Caco-2 (cell line): Measurements from ENCODE around the gene BAAT. TPM values are rescaled to one million over a fixed set of nuclear protein-coding genes. Genes with fewer than 3 reads are reported as not detected.

ENCODE experiments used
- BruUV-seq: library from RNA; stranded (reverse); fragments of 400-500 nt; replicated peaks from 2 replicates; lab custom pipeline; 2021; lab: Mats Ljungman, UMichigan
- CTCF ChIA-PET: fragments of 300-600 bp; sonication (Branson Sonifier 250); formaldehyde crosslinking; loops from one replicate; lab custom pipeline; 2022; ENCODE audit warnings: antibody characterized with exemption; lab: Charles Lee
- POLR2A ChIA-PET: fragments of 300-600 bp; sonication (Branson Sonifier 250); formaldehyde crosslinking; loops from one replicate; lab custom pipeline; 2022; ENCODE audit warnings: antibody characterized with exemption; lab: Charles Lee
- DNase-seq, 2 experiments: peaks; one replicate each; pipeline versions ENCODE4 v3.0.0 to v3.0.0-alpha.2; 2020 to 2022
- H3K27me3 ChIP-seq: replicated peaks from 2 replicates; pipeline ENCODE4 v1.6.0; 2011; ENCODE audit warnings: low read length; ENCODE audit not compliant: control insufficient read depth, insufficient read depth
- H3K36me3 ChIP-seq: 2 replicates; pipeline ENCODE4 v1.5.1; 2011; ENCODE audit warnings: low read length; ENCODE audit not compliant: control insufficient read depth, insufficient read depth
- H3K4me1 ChIP-seq: fragments of 250-450 bp; sonication (Bioruptor Pico); 2 replicates; pipeline ENCODE4 v1.5.1; 2020; ENCODE audit warnings: mild to moderate bottlenecking
- H3K4me3 ChIP-seq: 2 replicates; pipeline ENCODE4 v1.5.1; 2011; ENCODE audit warnings: low read depth, mild to moderate bottlenecking, control low read depth, low read length
- H3K9me3 ChIP-seq: fragments of 250-450 bp; sonication (Bioruptor Pico); 2 replicates; pipeline ENCODE4 v1.5.1; 2020; ENCODE audit warnings: mild to moderate bottlenecking, moderate library complexity
- H3K27ac Mint-ChIP-seq: one replicate; pipeline ENCODE4 v1.8.0; 2022; ENCODE audit warnings: mixed read lengths; ENCODE audit not compliant: unreplicated experiment
- H3K27me3 Mint-ChIP-seq: one replicate; pipeline ENCODE4 v1.8.0; 2022; ENCODE audit warnings: mixed read lengths; ENCODE audit not compliant: insufficient read depth, unreplicated experiment
- H3K36me3 Mint-ChIP-seq: one replicate; pipeline ENCODE4 v1.8.0; 2022; ENCODE audit warnings: mild to moderate bottlenecking, mixed read lengths; ENCODE audit not compliant: insufficient read depth, unreplicated experiment
- H3K4me1 Mint-ChIP-seq: one replicate; pipeline ENCODE4 v1.8.0; 2022; ENCODE audit warnings: low read depth, mixed read lengths; ENCODE audit not compliant: unreplicated experiment
- H3K4me3 Mint-ChIP-seq: one replicate; pipeline ENCODE4 v1.8.0; 2022; ENCODE audit warnings: mild to moderate bottlenecking, moderate library complexity, mixed read lengths; ENCODE audit not compliant: unreplicated experiment
- H3K9me3 Mint-ChIP-seq: one replicate; pipeline ENCODE4 v1.8.0; 2022; ENCODE audit warnings: mixed read lengths; ENCODE audit not compliant: unreplicated experiment
- CTCF ChIP-seq, 2 experiments: fragments of 200-600 bp in 1 of 2; IDR thresholded peaks; 1 replicate in 1 of 2; 2 replicates in 1 of 2; pipeline versions ENCODE4 v1.5.1 to v1.8.0; 2011 to 2022; ENCODE audit warnings: antibody characterized with exemption in 1 of 2, control low read depth in 1 of 2, inconsistent platforms in 1 of 2, low read depth in 1 of 2, low read length in 1 of 2, mild to moderate bottlenecking in 1 of 2, moderate library complexity in 1 of 2; ENCODE audit not compliant: insufficient read depth in 1 of 2, severe bottlenecking in 1 of 2, unreplicated experiment in 1 of 2
- intact Hi-C: fragments of 100-400 bp; cut with micrococcal nuclease; formaldehyde crosslinking; loops from one replicate; pipeline ENCODE4 v1.10.0; 2022; ENCODE audit not compliant: unreplicated experiment
- total RNA-seq: library from RNA; stranded (reverse); gene quantifications from 2 replicates; pipeline ENCODE4 v1.2.3, GENCODE V29; 2022

The BAAT gene
- total RNA-seq, 1 experiment from 2014 or later: 1.1 TPM

GRCh38 chr9:101365181-101365580 is 19.6 kb downstream of the BAAT start:
- Mint-ChIP-seq H3K36me3 (no peaks in the 10 kb centered on the region), H3K4me1 (peaks cover 22% of the 10 kb centered on the region), H3K27me3 (no peaks in the 10 kb centered on the region), H3K4me3 (no peak overlapping the region), H3K27ac (no peak overlapping the region), H3K9me3 (no peaks in the 10 kb centered on the region)
- DNase-seq: no peak
- BruUV-seq: no TSS peak
- no peak for TF ChIP-seq CTCF (IDR thresholded peaks at IDR 0.05; ENCODE audit: insufficient read depth in 1 of 2, low read depth in 1 of 2, low read length in 1 of 2, severe bottlenecking in 1 of 2, unreplicated experiment in 1 of 2)
- Histone ChIP-seq H3K4me3 (no peak overlapping the region), H3K9me3 (no peaks in the 10 kb centered on the region), H3K4me1 (peaks cover 41% of the 10 kb centered on the region), H3K27me3 (no peaks in the 10 kb centered on the region), H3K36me3 (no peaks in the 10 kb centered on the region)
- CTCF ChIA-PET: no interaction called here
- intact Hi-C loops: no loop called here
- POLR2A ChIA-PET: interaction anchor here (0.7 kb wide), 1 partner anchor 34 kb away, joined by 3 read pairs; the partner anchor contains the start of genes MRPL50 and ZNF189

DNA sequence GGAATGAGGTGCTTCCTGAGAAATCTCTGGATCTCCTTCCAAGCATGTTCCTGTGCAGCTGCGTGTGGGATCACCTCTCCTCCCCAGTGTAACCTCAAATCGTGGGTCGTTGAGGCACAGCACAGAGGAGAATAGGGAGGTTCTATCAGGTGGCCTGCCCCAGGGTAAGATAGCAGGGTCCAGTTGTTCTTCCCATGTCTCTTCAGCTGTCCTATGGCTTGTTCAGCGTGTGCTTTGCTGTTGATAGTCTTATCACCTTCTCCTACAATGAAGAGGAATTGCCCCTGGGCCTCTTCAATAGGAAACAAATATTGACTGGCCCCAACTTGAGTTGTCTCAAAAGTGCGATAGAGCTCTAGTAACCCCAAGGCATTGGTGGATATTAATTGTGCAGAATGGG is 22.4 kb downstream of the BAAT start:
- Mint-ChIP-seq H3K36me3 (no peaks in the 10 kb centered on the region), H3K27me3 (no peaks in the 10 kb centered on the region), H3K4me3 (no peak overlapping the region), H3K9me3 (no peaks in the 10 kb centered on the region), H3K27ac (no peak overlapping the region), H3K4me1 (peaks cover 14% of the 10 kb centered on the region)
- CTCF ChIA-PET: no interaction called here
- H3K9me3 ChIP-seq: 0 out of 2 replicates have a peak, but pooled peaks cover 1% of the 10 kb centered on the region
- intact Hi-C loops: no loop called here
- H3K36me3 ChIP-seq: no peaks in the 10 kb centered on the region
- H3K27me3 ChIP-seq: no peaks in the 10 kb centered on the region
- no peak for TF ChIP-seq CTCF (IDR thresholded peaks at IDR 0.05; ENCODE audit: insufficient read depth in 1 of 2, low read depth in 1 of 2, low read length in 1 of 2, severe bottlenecking in 1 of 2, unreplicated experiment in 1 of 2)
- no TSS peak for BruUV-seq
- H3K4me3 ChIP-seq: no peak overlapping the region
- H3K4me1 ChIP-seq: peaks cover 25% of the 10 kb centered on the region
- no peak for DNase-seq
- POLR2A ChIA-PET: no interaction called here

- Histone ChIP-seq H3K9me3 (peaks cover 12% of the 10 kb centered on the region), H3K27me3 (no peaks in the 10 kb centered on the region), H3K4me1 (peaks cover 13% of the 10 kb centered on the region), H3K36me3 (no peaks in the 10 kb centered on the region), H3K4me3 (no peak overlapping the region)
- no peaks in the 10 kb centered on the region for H3K36me3 Mint-ChIP-seq
- no peak for DNase-seq
- ChIA-PET POLR2A (no interaction called here), CTCF (no interaction called here)
- H3K27ac Mint-ChIP-seq: no peak overlapping the region
- no peaks in the 10 kb centered on the region for H3K4me1 Mint-ChIP-seq
- no peak for TF ChIP-seq CTCF (IDR thresholded peaks at IDR 0.05; ENCODE audit: insufficient read depth in 1 of 2, low read depth in 1 of 2, low read length in 1 of 2, severe bottlenecking in 1 of 2, unreplicated experiment in 1 of 2)
- intact Hi-C loops: no loop called here
- no peaks in the 10 kb centered on the region for H3K27me3 Mint-ChIP-seq
- peaks cover 8% of the 10 kb centered on the region for H3K9me3 Mint-ChIP-seq
- BruUV-seq: no TSS peak
- no peak overlapping the region for H3K4me3 Mint-ChIP-seq
Observed at GRCh38 chr9:101360647-101361046, 24.2 kb downstream of the BAAT start.
